AG04449 (cell line): Measurements from ENCODE around the gene UBXN10.

Source experiments
- CTCF ChIA-PET: fragments of 350-600 bp; formaldehyde crosslinking; extraction: SDS; loops from one replicate; lab custom pipeline; 2021; ENCODE audit warnings: antibody characterized with exemption; lab: Yijun Ruan, JAX
- POLR2A ChIA-PET: fragments of 400-600, 350-600 bp; formaldehyde crosslinking; extraction: SDS; loops from one replicate; lab custom pipeline; 2020; ENCODE audit warnings: antibody characterized with exemption, inconsistent platforms; lab: Yijun Ruan, JAX
- DNase-seq: peaks from one replicate; pipeline ENCODE4 v3.0.0-alpha.2; 2010; ENCODE audit warnings: low read depth, low spot score
- H3K4me3 ChIP-seq: 2 replicates; pipeline ENCODE4 v1.5.1; 2011; ENCODE audit warnings: low read depth, mild to moderate bottlenecking, control low read depth, low read length
- CTCF ChIP-seq: IDR thresholded peaks from one replicate; pipeline ENCODE4 v1.5.1; 2011; ENCODE audit warnings: mild to moderate bottlenecking, moderate library complexity, low read length, control low read depth, inconsistent platforms; ENCODE audit not compliant: insufficient read depth; ENCODE audit errors: missing control alignments

The UBXN10 gene

GRCh38 chr1:20234788-20235535 is 49.1 kb downstream of the UBXN10 start:
- ChIA-PET POLR2A (no interaction called here), CTCF (interaction anchor here (0.8 to 4.6 kb wide), 12 partner anchors 8 to 260 kb away, joined by 3 to 35 read pairs (median 5); no protein-coding TSS in a partner anchor)
- no peak overlapping the region for H3K4me3 ChIP-seq
- TF ChIP-seq CTCF: no peak
- DNase-seq: no peak

- no peak overlapping the region for H3K4me3 ChIP-seq
- POLR2A ChIA-PET: no interaction called here
- TF ChIP-seq CTCF: no peak
- CTCF ChIA-PET: interaction anchor here (1.3 to 4.0 kb wide), 2 partner anchors 25 to 86 kb away, joined by 3 to 11 read pairs; no protein-coding TSS in a partner anchor
- DNase-seq: no peak
These were observed 51.8 kb downstream of the UBXN10 start for GRCh38 chr1:20237646-20238045.

GRCh38 chr1:20240012-20240411 is 54.1 kb downstream of the UBXN10 start:
- TF ChIP-seq CTCF: no peak
- no peak for DNase-seq
- ChIA-PET CTCF (interaction anchor here (0.8 to 4.0 kb wide), 5 partner anchors 9 to 254 kb away, joined by 3 to 11 read pairs (median 6); no protein-coding TSS in a partner anchor), POLR2A (no interaction called here)
- H3K4me3 ChIP-seq: no peak overlapping the region

- no peak for DNase-seq
- no peak for TF ChIP-seq CTCF
- CTCF ChIA-PET: no interaction called here
- POLR2A ChIA-PET: no interaction called here
- H3K4me3 ChIP-seq: no peak overlapping the region
These were observed 57.1 kb downstream of the UBXN10 start for GRCh38 chr1:20242890-20243479.
